HepG2 (cell line): ENCODE data around the gene FRMD8. TPM values are rescaled to one million over a fixed set of nuclear protein-coding genes. Genes with fewer than 3 reads are reported as not detected.
A peak's percentile ranks its signal among the peaks of the same experiment; 100 is the strongest.

Source experiments
- CHD2 ChIP-seq: IDR thresholded peaks from 2 replicates; pipeline ENCODE4 v1.6.1; 2011; ENCODE audit warnings: low read depth, low read length, improper control_type of control experiment
- DRAP1 ChIP-seq: IDR thresholded peaks from 2 replicates; pipeline ENCODE4 v1.6.1; 2016; ENCODE audit warnings: missing genetic modification reagents, missing compliant biosample characterization
- GATA4 ChIP-seq: sonication (generic); IDR thresholded peaks from 2 replicates; pipeline ENCODE4 v1.6.1; 2016; ENCODE audit warnings: antibody characterized with exemption, low read depth, borderline replicate concordance
- KIAA2018 ChIP-seq: sonication (generic); formaldehyde crosslinking; IDR thresholded peaks from 2 replicates; pipeline ENCODE4 v1.5.0; 2020; ENCODE audit warnings: mild to moderate bottlenecking, missing genetic modification reagents, borderline replicate concordance
- KLF15 ChIP-seq: sonication (generic); formaldehyde crosslinking; IDR thresholded peaks from 2 replicates; pipeline ENCODE4 v1.8.1; 2023; ENCODE audit warnings: borderline replicate concordance, mild to moderate bottlenecking, inconsistent platforms, missing genetic modification reagents, mixed read lengths
- ZNF558 ChIP-seq: sonication (generic); formaldehyde crosslinking; IDR thresholded peaks from 2 replicates; pipeline ENCODE4 v1.9.0; 2022; ENCODE audit warnings: mild to moderate bottlenecking, missing genetic modification reagents, borderline replicate concordance
- ZNF713 ChIP-seq: sonication (generic); formaldehyde crosslinking; IDR thresholded peaks from 2 replicates; pipeline ENCODE4 v1.4.0; 2020; ENCODE audit warnings: mild to moderate bottlenecking, missing genetic modification reagents
- ZNF780A ChIP-seq: sonication (generic); formaldehyde crosslinking; IDR thresholded peaks from 2 replicates; pipeline ENCODE4 v1.8.0; 2022; ENCODE audit warnings: mild to moderate bottlenecking, missing genetic modification reagents, moderate library complexity
- ZNF83 ChIP-seq: sonication (generic); formaldehyde crosslinking; IDR thresholded peaks from 2 replicates; pipeline ENCODE4 v1.4.0; 2020; ENCODE audit warnings: missing genetic modification reagents, mild to moderate bottlenecking, borderline replicate concordance
- ZNF878 ChIP-seq: sonication (generic); formaldehyde crosslinking; IDR thresholded peaks from 2 replicates; pipeline ENCODE4 v1.8.1; 2023; ENCODE audit warnings: mild to moderate bottlenecking, missing genetic modification reagents, moderate library complexity
- ZNF891 ChIP-seq: sonication (generic); formaldehyde crosslinking; IDR thresholded peaks from 2 replicates; pipeline ENCODE4 v1.5.0; 2020; ENCODE audit warnings: mild to moderate bottlenecking, missing genetic modification reagents
- polyA plus RNA-seq, 8 experiments: library from polyadenylated mRNA; depleted of rRNA in 3 of 8; stranded (reverse) in 7 of 8; unstranded in 1 of 8; fragments of >200 nt; fragmentation: Illumina TruSeq in 4 of 8; extraction: Trizol in 4 of 8; gene quantifications; 2 replicates each; pipeline versions ENCODE4 v1.2.1 to v1.2.3, GENCODE V29; 2011 to 2016; ENCODE audit warnings: low read depth in 4 of 8, missing spikeins in 1 of 8, mixed read lengths in 1 of 8; ENCODE audit not compliant: insufficient read depth in 1 of 8
- total RNA-seq, 5 experiments: library from RNA; depleted of rRNA; stranded (reverse); fragments of >200 nt; fragmentation: Illumina TruSeq; extraction: Trizol; gene quantifications; 2 replicates each; pipeline ENCODE4 v1.2.3, GENCODE V29; 2016; ENCODE audit warnings: low read depth in 1 of 5
- TF ChIP-seq, protein P1 (sequence below), 2 experiments: sonication (generic) in 1 of 2; formaldehyde crosslinking in 1 of 2; IDR thresholded peaks; 2 replicates each; pipeline versions ENCODE4 v1.6.1 to v1.9.0; 2014 to 2022; ENCODE audit warnings: antibody characterized with exemption in 1 of 2, borderline replicate concordance in 1 of 2, inconsistent platforms in 1 of 2, low read depth in 1 of 2, missing genetic modification reagents in 1 of 2

Gene FRMD8
- total and polyA plus RNA-seq, 2 of the 13 experiments (the other 11 are each of a cell fraction or from before 2014, with no cell fraction given), result 5.8 to 20.6 TPM

GRCh38 chr11:65418681-65419459 lies 32.4 kb downstream of the FRMD8 start (continued):
- no peak for TF ChIP-seq ZNF713
- no peak for TF ChIP-seq KLF15
- TF ChIP-seq GATA4, result peak; percentile 51; the same call in 1 of the 2 replicates
- TF ChIP-seq, protein P1, sequence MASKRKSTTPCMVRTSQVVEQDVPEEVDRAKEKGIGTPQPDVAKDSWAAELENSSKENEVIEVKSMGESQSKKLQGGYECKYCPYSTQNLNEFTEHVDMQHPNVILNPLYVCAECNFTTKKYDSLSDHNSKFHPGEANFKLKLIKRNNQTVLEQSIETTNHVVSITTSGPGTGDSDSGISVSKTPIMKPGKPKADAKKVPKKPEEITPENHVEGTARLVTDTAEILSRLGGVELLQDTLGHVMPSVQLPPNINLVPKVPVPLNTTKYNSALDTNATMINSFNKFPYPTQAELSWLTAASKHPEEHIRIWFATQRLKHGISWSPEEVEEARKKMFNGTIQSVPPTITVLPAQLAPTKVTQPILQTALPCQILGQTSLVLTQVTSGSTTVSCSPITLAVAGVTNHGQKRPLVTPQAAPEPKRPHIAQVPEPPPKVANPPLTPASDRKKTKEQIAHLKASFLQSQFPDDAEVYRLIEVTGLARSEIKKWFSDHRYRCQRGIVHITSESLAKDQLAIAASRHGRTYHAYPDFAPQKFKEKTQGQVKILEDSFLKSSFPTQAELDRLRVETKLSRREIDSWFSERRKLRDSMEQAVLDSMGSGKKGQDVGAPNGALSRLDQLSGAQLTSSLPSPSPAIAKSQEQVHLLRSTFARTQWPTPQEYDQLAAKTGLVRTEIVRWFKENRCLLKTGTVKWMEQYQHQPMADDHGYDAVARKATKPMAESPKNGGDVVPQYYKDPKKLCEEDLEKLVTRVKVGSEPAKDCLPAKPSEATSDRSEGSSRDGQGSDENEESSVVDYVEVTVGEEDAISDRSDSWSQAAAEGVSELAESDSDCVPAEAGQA (IDR thresholded peaks at IDR 0.05; ENCODE audit: low read depth), result peak; percentile 64; the same call in 1 of the 2 replicates
- TF ChIP-seq, protein P1 (CRISPR knock-in tag; IDR thresholded peaks at IDR 0.05; ENCODE audit: borderline replicate concordance), result no peak; the same call in 1 of the 2 replicates
- TF ChIP-seq DRAP1 (CRISPR knock-in tag), result peak; percentile 92
- peak; percentile 46; the same call in 1 of the 2 replicates for TF ChIP-seq CHD2
- TF ChIP-seq ZNF780A, result peak; percentile 68; the same call in 1 of the 2 replicates
- TF ChIP-seq ZNF891, result peak; percentile 64; the same call in 1 of the 2 replicates
- no peak for TF ChIP-seq ZNF83 (CRISPR knock-in tag)
- no peak for TF ChIP-seq ZNF558
- TF ChIP-seq ZNF878, result peak; percentile 96
- TF ChIP-seq KIAA2018, result 0 out of 2 replicates have a peak, but pooled peaks have one; percentile 25
